Skeletal muscle satellite cell (primary cell): ENCODE measurements around the gene CDKN2B-AS1.

Experiments used
- H3K27me3 ChIP-seq: 2 replicates; pipeline ENCODE4 v1.7.0; 2013; ENCODE audit warnings: low read length; ENCODE audit not compliant: control insufficient read depth, insufficient read depth
- H3K36me3 ChIP-seq: 2 replicates; pipeline ENCODE4 v1.7.0; 2013; ENCODE audit warnings: mild to moderate bottlenecking, control low read depth, low read length; ENCODE audit not compliant: insufficient read depth
- H3K4me1 ChIP-seq: 2 replicates; pipeline ENCODE4 v1.7.0; 2013; ENCODE audit warnings: low read length; ENCODE audit not compliant: control insufficient read depth, insufficient read depth
- H3K4me2 ChIP-seq: 2 replicates; pipeline ENCODE4 v1.7.0; 2013; ENCODE audit warnings: mild to moderate bottlenecking, low read length
- H3K4me3 ChIP-seq: 2 replicates; pipeline ENCODE4 v1.7.0; 2013; ENCODE audit warnings: low read length
- H3K9ac ChIP-seq: 2 replicates; pipeline ENCODE4 v1.7.0; 2013; ENCODE audit warnings: mild to moderate bottlenecking, low read depth, low read length, moderate library complexity
- H3K9me3 ChIP-seq: replicated peaks from 2 replicates; pipeline ENCODE4 v1.7.0; 2013; ENCODE audit warnings: mild to moderate bottlenecking, control low read depth, low read length

The CDKN2B-AS1 gene

DNA sequence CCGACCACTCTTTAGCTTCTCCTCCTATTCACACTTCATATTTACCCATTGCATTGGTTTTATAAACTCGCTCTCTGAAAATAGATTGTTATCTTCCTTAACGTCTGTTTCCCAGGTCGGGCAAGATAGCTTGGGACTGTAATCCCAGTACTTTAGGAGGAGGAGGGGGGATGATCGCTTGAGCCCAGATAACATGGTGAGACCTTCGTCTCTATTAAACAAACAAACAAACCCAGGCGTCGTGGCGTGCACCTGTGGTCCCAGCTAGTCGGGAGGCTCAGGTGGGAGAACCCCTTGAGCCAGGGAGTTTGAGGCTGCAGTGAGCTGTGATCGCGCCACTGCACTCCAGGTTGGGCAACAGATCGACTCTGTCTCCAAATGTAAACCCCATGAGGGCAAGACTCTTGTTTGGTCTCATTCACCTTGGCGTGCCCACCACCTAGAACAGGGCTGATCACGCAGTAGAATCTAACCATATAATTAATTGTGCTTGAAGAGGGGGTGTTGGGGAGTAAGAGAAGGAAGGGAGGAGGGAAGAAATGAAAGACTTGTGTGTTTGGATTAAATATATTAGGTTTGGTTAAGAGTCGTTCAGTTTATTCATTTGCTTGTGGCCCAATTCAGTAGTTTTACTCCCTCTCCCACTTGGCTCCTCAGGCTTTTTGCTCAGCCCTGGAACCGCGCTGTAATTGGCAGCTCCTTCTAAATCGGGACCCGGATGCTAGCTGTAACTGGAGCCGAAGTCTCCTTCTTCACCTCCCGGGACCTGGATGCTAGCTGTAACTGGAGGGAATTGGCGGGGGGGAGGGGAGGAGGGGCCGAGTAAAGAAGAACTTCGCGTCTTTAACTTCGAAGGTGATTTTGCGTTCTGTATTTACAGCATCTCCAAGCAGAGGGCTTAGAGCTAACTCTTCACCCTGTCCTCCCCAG is 25.3 kb upstream of the CDKN2B-AS1 start:
- H3K9ac ChIP-seq = no peak overlapping the region
- H3K4me1 ChIP-seq = peaks cover 33% of the 10 kb centered on the region
- peaks cover 9% of the 10 kb centered on the region for H3K9me3 ChIP-seq
- H3K4me3 ChIP-seq = no peak overlapping the region
- H3K36me3 ChIP-seq = peaks cover 10% of the 10 kb centered on the region
- H3K4me2 ChIP-seq = peak overlapping the region; percentile 75
- H3K27me3 ChIP-seq = peaks cover 39% of the 10 kb centered on the region

GRCh38 chr9:21969951-21970799 is 24.4 kb upstream of the CDKN2B-AS1 start:
- Histone ChIP-seq H3K4me2 (no peak overlapping the region), H3K9me3 (peaks cover 9% of the 10 kb centered on the region), H3K9ac (no peak overlapping the region), H3K4me3 (no peak overlapping the region), H3K27me3 (peaks cover 43% of the 10 kb centered on the region), H3K36me3 (peaks cover 10% of the 10 kb centered on the region), H3K4me1 (peaks cover 31% of the 10 kb centered on the region)

DNA sequence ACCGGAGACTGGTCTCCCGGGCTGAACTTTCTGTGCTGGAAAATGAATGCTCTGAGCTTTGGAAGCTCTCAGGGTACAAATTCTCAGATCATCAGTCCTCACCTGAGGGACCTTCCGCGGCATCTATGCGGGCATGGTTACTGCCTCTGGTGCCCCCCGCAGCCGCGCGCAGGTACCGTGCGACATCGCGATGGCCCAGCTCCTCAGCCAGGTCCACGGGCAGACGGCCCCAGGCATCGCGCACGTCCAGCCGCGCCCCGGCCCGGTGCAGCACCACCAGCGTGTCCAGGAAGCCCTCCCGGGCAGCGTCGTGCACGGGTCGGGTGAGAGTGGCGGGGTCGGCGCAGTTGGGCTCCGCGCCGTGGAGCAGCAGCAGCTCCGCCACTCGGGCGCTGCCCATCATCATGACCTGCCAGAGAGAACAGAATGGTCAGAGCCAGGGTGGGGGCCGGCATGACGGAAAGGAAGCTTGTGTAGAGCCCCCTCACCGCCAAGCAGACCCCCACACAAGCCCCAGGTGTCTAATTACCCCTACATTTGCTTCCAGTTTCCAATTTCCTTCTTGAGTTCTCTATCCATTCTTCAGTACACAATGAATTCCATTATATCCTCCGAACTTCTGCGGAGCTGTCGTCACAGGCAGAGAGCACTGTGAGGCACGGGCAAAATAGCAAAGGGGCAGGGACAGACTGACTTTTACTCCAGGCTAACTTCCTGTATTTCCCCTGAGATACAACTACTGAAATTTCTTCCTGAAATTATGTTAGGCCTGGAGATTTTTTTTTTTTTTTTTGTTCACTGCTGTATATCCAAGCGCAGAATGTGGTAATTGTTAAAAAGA is 23.6 kb upstream of the CDKN2B-AS1 start:
- peaks cover 30% of the 10 kb centered on the region for H3K4me1 ChIP-seq
- H3K27me3 ChIP-seq = peaks cover 50% of the 10 kb centered on the region
- peak overlapping the region; percentile 34 for H3K4me2 ChIP-seq
- peaks cover 10% of the 10 kb centered on the region for H3K36me3 ChIP-seq
- H3K4me3 ChIP-seq = no peak overlapping the region
- H3K9me3 ChIP-seq = peaks cover 9% of the 10 kb centered on the region
- no peak overlapping the region for H3K9ac ChIP-seq

DNA sequence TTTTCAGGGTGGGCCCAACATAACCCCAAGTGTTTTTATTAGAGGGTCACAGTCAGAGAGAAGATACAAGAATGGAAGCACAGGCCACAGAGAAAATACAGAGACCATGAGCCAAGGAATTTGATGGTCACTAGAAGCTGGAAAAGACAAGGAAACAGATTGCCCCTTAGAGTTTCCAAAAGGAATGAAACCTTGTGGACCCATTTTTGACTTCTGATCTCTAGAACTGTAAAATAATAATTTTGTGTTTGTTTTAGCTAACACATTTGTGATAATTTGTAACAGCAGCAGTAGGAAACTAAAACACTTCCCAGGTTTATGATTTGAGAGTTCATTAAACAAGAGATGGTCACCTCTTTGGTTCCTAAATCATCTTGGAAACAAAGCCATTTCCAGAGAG is 22.2 kb upstream of the CDKN2B-AS1 start:
- Histone ChIP-seq H3K4me1 (peaks cover 28% of the 10 kb centered on the region), H3K4me3 (no peak overlapping the region), H3K9ac (no peak overlapping the region), H3K9me3 (peaks cover 9% of the 10 kb centered on the region), H3K4me2 (no peak overlapping the region), H3K36me3 (peaks cover 10% of the 10 kb centered on the region), H3K27me3 (peaks cover 56% of the 10 kb centered on the region)

DNA sequence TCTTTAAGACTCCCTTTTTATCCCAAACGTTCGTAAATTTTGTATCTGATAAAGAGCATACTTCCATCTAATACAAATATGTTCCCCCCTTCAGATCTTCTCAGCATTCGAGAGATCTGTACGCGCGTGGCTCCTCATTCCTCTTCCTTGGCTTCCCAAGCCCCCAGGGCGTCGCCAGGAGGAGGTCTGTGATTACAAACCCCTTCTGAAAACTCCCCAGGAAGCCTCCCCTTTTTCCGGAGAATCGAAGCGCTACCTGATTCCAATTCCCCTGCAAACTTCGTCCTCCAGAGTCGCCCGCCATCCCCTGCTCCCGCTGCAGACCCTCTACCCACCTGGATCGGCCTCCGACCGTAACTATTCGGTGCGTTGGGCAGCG is 20.3 kb upstream of the CDKN2B-AS1 start:
- H3K9ac ChIP-seq = peak overlapping the region; percentile 80
- H3K4me1 ChIP-seq = peaks cover 24% of the 10 kb centered on the region
- peak overlapping the region; percentile 91 for H3K4me3 ChIP-seq
- peaks cover 39% of the 10 kb centered on the region for H3K27me3 ChIP-seq
- peaks cover under 1% of the 10 kb centered on the region for H3K9me3 ChIP-seq
- H3K4me2 ChIP-seq = peak overlapping the region; percentile 90
- H3K36me3 ChIP-seq = peaks cover 8% of the 10 kb centered on the region

DNA sequence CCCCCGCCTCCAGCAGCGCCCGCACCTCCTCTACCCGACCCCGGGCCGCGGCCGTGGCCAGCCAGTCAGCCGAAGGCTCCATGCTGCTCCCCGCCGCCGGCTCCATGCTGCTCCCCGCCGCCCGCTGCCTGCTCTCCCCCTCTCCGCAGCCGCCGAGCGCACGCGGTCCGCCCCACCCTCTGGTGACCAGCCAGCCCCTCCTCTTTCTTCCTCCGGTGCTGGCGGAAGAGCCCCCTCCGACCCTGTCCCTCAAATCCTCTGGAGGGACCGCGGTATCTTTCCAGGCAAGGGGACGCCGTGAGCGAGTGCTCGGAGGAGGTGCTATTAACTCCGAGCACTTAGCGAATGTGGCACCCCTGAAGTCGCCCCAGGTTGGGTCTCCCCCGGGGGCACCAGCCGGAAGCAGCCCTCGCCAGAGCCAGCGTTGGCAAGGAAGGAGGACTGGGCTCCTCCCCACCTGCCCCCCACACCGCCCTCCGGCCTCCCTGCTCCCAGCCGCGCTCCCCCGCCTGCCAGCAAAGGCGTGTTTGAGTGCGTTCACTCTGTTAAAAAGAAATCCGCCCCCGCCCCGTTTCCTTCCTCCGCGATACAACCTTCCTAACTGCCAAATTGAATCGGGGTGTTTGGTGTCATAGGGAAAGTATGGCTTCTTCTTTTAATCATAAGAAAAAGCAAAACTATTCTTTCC is 19.7 kb upstream of the CDKN2B-AS1 start:
- no peaks in the 10 kb centered on the region for H3K9me3 ChIP-seq
- peaks cover 36% of the 10 kb centered on the region for H3K27me3 ChIP-seq
- H3K9ac ChIP-seq = peak overlapping the region; percentile 80
- peaks cover 8% of the 10 kb centered on the region for H3K36me3 ChIP-seq
- peak overlapping the region; percentile 90 for H3K4me2 ChIP-seq
- peaks cover 24% of the 10 kb centered on the region for H3K4me1 ChIP-seq
- H3K4me3 ChIP-seq = peak overlapping the region; percentile 91

- no peak overlapping the region for H3K9ac ChIP-seq
- H3K36me3 ChIP-seq = no peaks in the 10 kb centered on the region
- H3K9me3 ChIP-seq = no peaks in the 10 kb centered on the region
- peaks cover 19% of the 10 kb centered on the region for H3K4me1 ChIP-seq
- H3K27me3 ChIP-seq = peaks cover 27% of the 10 kb centered on the region
- no peak overlapping the region for H3K4me3 ChIP-seq
- H3K4me2 ChIP-seq = peak overlapping the region; percentile 90
These were observed 18.2 kb upstream of the CDKN2B-AS1 start for GRCh38 chr9:21976334-21976875.

DNA sequence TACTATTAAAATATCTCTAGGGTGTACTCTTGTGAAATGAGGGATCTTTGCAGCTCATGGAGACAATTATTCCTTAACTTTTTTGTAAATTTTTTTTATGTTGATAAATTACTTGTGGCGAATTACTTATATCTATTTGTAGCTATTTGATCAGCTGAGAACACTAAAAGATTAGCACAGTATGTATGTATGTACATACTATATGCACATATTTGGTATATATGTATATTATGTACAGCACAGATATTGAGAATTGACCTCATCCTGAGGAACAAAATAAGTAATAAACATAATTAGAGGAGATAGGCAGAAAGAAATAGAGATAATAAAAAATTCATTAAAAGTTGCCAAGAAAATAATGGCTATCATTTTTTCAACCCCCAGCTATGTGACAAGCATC is 12.2 kb upstream of the CDKN2B-AS1 start:
- Histone ChIP-seq H3K36me3 (no peaks in the 10 kb centered on the region), H3K4me3 (no peak overlapping the region), H3K27me3 (no peaks in the 10 kb centered on the region), H3K9me3 (no peaks in the 10 kb centered on the region), H3K9ac (no peak overlapping the region), H3K4me2 (no peak overlapping the region), H3K4me1 (peaks cover 8% of the 10 kb centered on the region)

GRCh38 chr9:21982861-21983560 is 11.6 kb upstream of the CDKN2B-AS1 start:
- H3K27me3 ChIP-seq = no peaks in the 10 kb centered on the region
- H3K4me1 ChIP-seq = peaks cover 14% of the 10 kb centered on the region
- no peaks in the 10 kb centered on the region for H3K9me3 ChIP-seq
- H3K36me3 ChIP-seq = no peaks in the 10 kb centered on the region
- no peak overlapping the region for H3K4me3 ChIP-seq
- no peak overlapping the region for H3K4me2 ChIP-seq
- no peak overlapping the region for H3K9ac ChIP-seq

DNA sequence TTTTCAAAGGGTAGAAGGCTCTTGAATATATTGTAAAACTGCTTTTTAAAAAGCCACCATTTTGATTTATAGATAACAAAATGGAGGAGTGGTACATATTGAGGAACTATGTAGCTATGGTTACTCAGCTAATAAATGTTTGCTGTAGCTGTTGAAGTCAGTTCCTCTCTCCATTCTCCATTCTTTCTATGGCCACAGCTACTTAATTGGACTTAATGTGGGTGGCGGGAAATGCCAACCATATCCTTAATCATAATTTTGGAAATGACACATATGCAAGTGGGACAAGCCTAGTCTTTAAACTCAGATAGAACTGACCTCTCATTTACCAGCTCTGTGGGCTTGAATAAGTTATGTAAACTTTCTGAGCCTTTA is 11.0 kb upstream of the CDKN2B-AS1 start:
- Histone ChIP-seq H3K4me1 (peaks cover 19% of the 10 kb centered on the region), H3K27me3 (no peaks in the 10 kb centered on the region), H3K4me3 (no peak overlapping the region), H3K4me2 (no peak overlapping the region), H3K36me3 (no peaks in the 10 kb centered on the region), H3K9ac (no peak overlapping the region), H3K9me3 (no peaks in the 10 kb centered on the region)
